HG03039 (cell line): ENCODE measurements around the gene AKAP13.
"Not testable (repeated sequence)": the region's sequence is repeated elsewhere in the genome, so short reads cannot be mapped to it uniquely, and the experiment has no call there.

Experiments
- ATAC-seq: cut with Tn5 transposase; IDR thresholded peaks from one replicate; pipeline ENCODE4 v1.9.1; 2021; ENCODE audit warnings: mild to moderate bottlenecking, moderate library complexity; ENCODE audit not compliant: unreplicated experiment

AKAP13 gene

GRCh38 chr15:85520650-85521049, 140.2 kb downstream of the AKAP13 start:
- no peak for ATAC-seq

GRCh38 chr15:85523530-85523929, 143.1 kb downstream of the AKAP13 start:
- no peak for ATAC-seq

GRCh38 chr15:85525755-85526154, 145.4 kb downstream of the AKAP13 start:
- ATAC-seq = no peak

GRCh38 chr15:85527895-85528294, 147.5 kb downstream of the AKAP13 start:
- no peak for ATAC-seq

- ATAC-seq = no peak
Measured at GRCh38 chr15:85530079-85530478, 149.7 kb downstream of the AKAP13 start.

GRCh38 chr15:85531083-85531482, 150.7 kb downstream of the AKAP13 start:
- ATAC-seq = no peak

- no peak for ATAC-seq
Measured at GRCh38 chr15:85532689-85533088, 152.3 kb downstream of the AKAP13 start.

- peak; percentile 69 for ATAC-seq
Measured at GRCh38 chr15:85534031-85534430, 153.6 kb downstream of the AKAP13 start.

- ATAC-seq = not testable (repeated sequence)
Measured at GRCh38 chr15:85535533-85536330, 155.3 kb downstream of the AKAP13 start.

- no peak for ATAC-seq
Measured at GRCh38 chr15:85536341-85536740, 155.9 kb downstream of the AKAP13 start.

- ATAC-seq = no peak
Measured at GRCh38 chr15:85539491-85539890, 159.1 kb downstream of the AKAP13 start.

- no peak for ATAC-seq
Measured at GRCh38 chr15:85540085-85540797, 159.8 kb downstream of the AKAP13 start.

GRCh38 chr15:85541744-85542143, 161.3 kb downstream of the AKAP13 start:
- ATAC-seq = no peak

- no peak for ATAC-seq
Measured at GRCh38 chr15:85542488-85542887, 162.1 kb downstream of the AKAP13 start.

- no peak for ATAC-seq
Measured at GRCh38 chr15:85542895-85543331, 162.5 kb downstream of the AKAP13 start.

GRCh38 chr15:85543741-85544155, 163.3 kb downstream of the AKAP13 start:
- no peak for ATAC-seq

GRCh38 chr15:85545185-85545584, 164.8 kb downstream of the AKAP13 start:
- ATAC-seq = no peak

- ATAC-seq = no peak
Measured at GRCh38 chr15:85545752-85546151, 165.3 kb downstream of the AKAP13 start.

GRCh38 chr15:85547386-85547785, 167.0 kb downstream of the AKAP13 start:
- no peak for ATAC-seq

GRCh38 chr15:85550283-85550682, 169.9 kb downstream of the AKAP13 start:
- ATAC-seq = no peak

GRCh38 chr15:85551221-85551832, 170.9 kb downstream of the AKAP13 start:
- ATAC-seq = no peak
